GM23338 (cell line): Measurements from ENCODE around the gene SRM.

Source experiments
- CTCF ChIP-seq, 2 experiments: fragments of 200-600 bp in 1 of 2; sonication (generic) in 1 of 2; conservative IDR thresholded peaks; 2 replicates each; pipeline versions ENCODE4 v1.5.1 to v1.6.1; 2016 to 2017; ENCODE audit warnings: antibody characterized with exemption in 2 of 2, low read depth in 2 of 2, mild to moderate bottlenecking in 2 of 2, moderate library complexity in 1 of 2
- EZH2 ChIP-seq: fragments of 200-600 bp; sonication (generic); IDR thresholded peaks from one replicate; pipeline ENCODE4 v1.8.0; 2017; ENCODE audit warnings: antibody characterized with exemption, mild to moderate bottlenecking, low read depth; ENCODE audit not compliant: unreplicated experiment
- EZH2phosphoT487 ChIP-seq: fragments of 200-600 bp; sonication (generic); IDR thresholded peaks from one replicate; pipeline ENCODE4 v1.8.1; 2018; ENCODE audit warnings: antibody characterized with exemption; ENCODE audit not compliant: unreplicated experiment
- JUNB ChIP-seq: IDR thresholded peaks from one replicate; pipeline ENCODE4 v1.6.1; 2016; ENCODE audit warnings: antibody characterized with exemption; ENCODE audit not compliant: unreplicated experiment
- POLR2AphosphoS5 ChIP-seq: IDR thresholded peaks from 2 replicates; pipeline ENCODE4 v1.6.1; 2016; ENCODE audit warnings: antibody characterized with exemption, low read depth
- TF ChIP-seq, protein P1 (sequence below): IDR thresholded peaks from one replicate; pipeline ENCODE4 v1.6.1; 2018; ENCODE audit warnings: antibody characterized with exemption; ENCODE audit not compliant: unreplicated experiment

GRCh38 chr1:11055676-11056075, 4.1 kb downstream of the SRM start:
- TF ChIP-seq CTCF (conservative IDR thresholded peaks at IDR 0.05; ENCODE audit: low read depth in 2 of 2) (no peak), EZH2 (no peak), EZH2phosphoT487 (no peak), JUNB (no peak), POLR2AphosphoS5 (no peak)
- TF ChIP-seq, protein P1, sequence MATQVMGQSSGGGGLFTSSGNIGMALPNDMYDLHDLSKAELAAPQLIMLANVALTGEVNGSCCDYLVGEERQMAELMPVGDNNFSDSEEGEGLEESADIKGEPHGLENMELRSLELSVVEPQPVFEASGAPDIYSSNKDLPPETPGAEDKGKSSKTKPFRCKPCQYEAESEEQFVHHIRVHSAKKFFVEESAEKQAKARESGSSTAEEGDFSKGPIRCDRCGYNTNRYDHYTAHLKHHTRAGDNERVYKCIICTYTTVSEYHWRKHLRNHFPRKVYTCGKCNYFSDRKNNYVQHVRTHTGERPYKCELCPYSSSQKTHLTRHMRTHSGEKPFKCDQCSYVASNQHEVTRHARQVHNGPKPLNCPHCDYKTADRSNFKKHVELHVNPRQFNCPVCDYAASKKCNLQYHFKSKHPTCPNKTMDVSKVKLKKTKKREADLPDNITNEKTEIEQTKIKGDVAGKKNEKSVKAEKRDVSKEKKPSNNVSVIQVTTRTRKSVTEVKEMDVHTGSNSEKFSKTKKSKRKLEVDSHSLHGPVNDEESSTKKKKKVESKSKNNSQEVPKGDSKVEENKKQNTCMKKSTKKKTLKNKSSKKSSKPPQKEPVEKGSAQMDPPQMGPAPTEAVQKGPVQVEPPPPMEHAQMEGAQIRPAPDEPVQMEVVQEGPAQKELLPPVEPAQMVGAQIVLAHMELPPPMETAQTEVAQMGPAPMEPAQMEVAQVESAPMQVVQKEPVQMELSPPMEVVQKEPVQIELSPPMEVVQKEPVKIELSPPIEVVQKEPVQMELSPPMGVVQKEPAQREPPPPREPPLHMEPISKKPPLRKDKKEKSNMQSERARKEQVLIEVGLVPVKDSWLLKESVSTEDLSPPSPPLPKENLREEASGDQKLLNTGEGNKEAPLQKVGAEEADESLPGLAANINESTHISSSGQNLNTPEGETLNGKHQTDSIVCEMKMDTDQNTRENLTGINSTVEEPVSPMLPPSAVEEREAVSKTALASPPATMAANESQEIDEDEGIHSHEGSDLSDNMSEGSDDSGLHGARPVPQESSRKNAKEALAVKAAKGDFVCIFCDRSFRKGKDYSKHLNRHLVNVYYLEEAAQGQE, result no peak
